Endothelial cell of umbilical vein (primary cell): Measurements from ENCODE around the gene SSC4D. TPM values are rescaled to one million over a fixed set of nuclear protein-coding genes. Genes with fewer than 3 reads are reported as not detected.

Experiments used
- BruUV-seq: library from RNA; stranded (reverse); fragments of 400-500 nt; replicated peaks from 2 replicates; lab custom pipeline; 2021; lab: Mats Ljungman, UMichigan
- CTCF ChIA-PET: fragments of 300-600, 350-600 bp; sonication (Branson Sonifier 250); formaldehyde crosslinking; loops from one replicate; lab custom pipeline; 2021; ENCODE audit warnings: antibody characterized with exemption, inconsistent platforms; lab: Charles Lee
- POLR2A ChIA-PET: fragments of 300-600, 350-600 bp; sonication (Branson Sonifier 250); formaldehyde crosslinking; loops from one replicate; lab custom pipeline; 2021; ENCODE audit warnings: antibody characterized with exemption, inconsistent platforms; lab: Charles Lee
- DNase-seq: peaks from one replicate; pipeline ENCODE4 v3.0.0-alpha.2; 2011; ENCODE audit warnings: low read depth, low spot score
- FAIRE-seq: peaks from 2 replicates; lab custom pipeline; 2011; peaks lifted over from hg19 to GRCh38; lab: Jason Lieb, UNC
- H2AFZ ChIP-seq: 2 replicates; pipeline ENCODE4 v1.6.0; 2012; ENCODE audit warnings: low read depth, low read length, control low read depth, inconsistent platforms
- H3K27ac ChIP-seq: 2 replicates; pipeline ENCODE4 v1.5.1; 2011; ENCODE audit warnings: low read depth, mild to moderate bottlenecking, control low read depth, low read length, moderate library complexity; ENCODE audit not compliant: insufficient read depth
- H3K27me3 ChIP-seq, 2 experiments: 2 replicates each; pipeline versions ENCODE4 v1.6.0 to v1.6.1; 2011; ENCODE audit warnings: low read length in 2 of 2, mixed read lengths in 1 of 2; ENCODE audit not compliant: control insufficient read depth in 2 of 2, insufficient read depth in 2 of 2
- H3K36me3 ChIP-seq, 2 experiments: 2 replicates in 1 of 2; 3 replicates in 1 of 2; pipeline ENCODE4 v1.5.1; 2011; ENCODE audit warnings: low read length in 2 of 2, mild to moderate bottlenecking in 1 of 2, moderate library complexity in 1 of 2; ENCODE audit not compliant: control insufficient read depth in 2 of 2, insufficient read depth in 2 of 2; ENCODE audit errors: extremely low read depth in 1 of 2
- H3K4me1 ChIP-seq: 3 replicates; pipeline ENCODE4 v1.5.1; 2011; ENCODE audit warnings: mild to moderate bottlenecking, low read length; ENCODE audit not compliant: control insufficient read depth, insufficient read depth; ENCODE audit errors: extremely low read depth
- H3K4me2 ChIP-seq: 2 replicates; pipeline ENCODE4 v1.6.1; 2011; ENCODE audit warnings: low read length, control low read depth, mixed read lengths; ENCODE audit not compliant: insufficient read depth
- H3K4me3 ChIP-seq, 3 experiments: fragments of 200-600 bp in 1 of 3; sonication (generic), shearing (Covaris generic) in 1 of 3; replicated peaks in 1 of 3; 2 replicates each; pipeline ENCODE4 v1.5.1; 2011 to 2016; ENCODE audit warnings: control low read depth in 3 of 3, low read length in 3 of 3, mild to moderate bottlenecking in 2 of 3, inconsistent platforms in 1 of 3, low read depth in 1 of 3, moderate library complexity in 1 of 3; ENCODE audit not compliant: insufficient read depth in 1 of 3
- H3K79me2 ChIP-seq: 2 replicates; pipeline ENCODE4 v1.6.0; 2012; ENCODE audit warnings: low read length, inconsistent platforms; ENCODE audit not compliant: control insufficient read depth, insufficient read depth
- H3K9ac ChIP-seq: replicated peaks from 2 replicates; pipeline ENCODE3; 2011; ENCODE audit warnings: low read length, control low read depth; ENCODE audit not compliant: insufficient read depth; ENCODE audit errors: extremely low read depth
- H3K9me1 ChIP-seq: replicated peaks from 3 replicates; pipeline ENCODE4 v1.6.0; 2011; ENCODE audit warnings: mild to moderate bottlenecking, low read length; ENCODE audit not compliant: control insufficient read depth, insufficient read depth; ENCODE audit errors: extremely low read depth
- H3K9me3 ChIP-seq: replicated peaks from 2 replicates; pipeline ENCODE4 v1.5.1; 2012; ENCODE audit warnings: low read length, inconsistent platforms; ENCODE audit not compliant: control insufficient read depth, insufficient read depth
- H4K20me1 ChIP-seq: replicated peaks from 2 replicates; pipeline ENCODE3; 2011; ENCODE audit warnings: mild to moderate bottlenecking, low read length; ENCODE audit not compliant: control insufficient read depth, insufficient read depth; ENCODE audit errors: extremely low read depth
- EZH2 ChIP-seq: IDR thresholded peaks from 2 replicates; pipeline ENCODE4 v1.6.1; 2012; ENCODE audit warnings: borderline replicate concordance, low read depth, mild to moderate bottlenecking, moderate library complexity, low read length, inconsistent platforms; ENCODE audit not compliant: severe bottlenecking
- FOS ChIP-seq: IDR thresholded peaks from 2 replicates; pipeline ENCODE4 v1.6.1; 2011; ENCODE audit warnings: mild to moderate bottlenecking, low read length, moderate library complexity, borderline replicate concordance; ENCODE audit not compliant: insufficient read depth
- GATA2 ChIP-seq: IDR thresholded peaks from 2 replicates; pipeline ENCODE4 v1.7.0; 2011; ENCODE audit warnings: low read depth, mild to moderate bottlenecking, moderate library complexity, mixed read lengths, low read length; ENCODE audit not compliant: insufficient read length, insufficient read depth
- JUN ChIP-seq: IDR thresholded peaks from 2 replicates; pipeline ENCODE4 v1.6.1; 2011; ENCODE audit warnings: borderline replicate concordance, low read depth; ENCODE audit not compliant: insufficient read length, insufficient read depth
- MYC ChIP-seq: IDR thresholded peaks from one replicate; pipeline ENCODE4 v1.6.1; 2011; ENCODE audit warnings: mild to moderate bottlenecking, low read depth, low read length
- POLR2A ChIP-seq: IDR thresholded peaks from 2 replicates; pipeline ENCODE4 v1.6.1; 2012; ENCODE audit warnings: low read depth, mild to moderate bottlenecking, control low read depth, low read length
- POLR2AphosphoS5 ChIP-seq: IDR thresholded peaks from 2 replicates; pipeline ENCODE4 v1.6.1; 2012; ENCODE audit warnings: low read depth, mild to moderate bottlenecking, control low read depth, low read length, moderate library complexity; ENCODE audit not compliant: insufficient read depth
- dilution Hi-C: fragments of 300-500 bp; cut with MboI; formaldehyde crosslinking; loops from one replicate; pipeline ENCODE4 v1.15.0; 2019; ENCODE audit warnings: low sequenced_read_pairs; ENCODE audit not compliant: extremely low pct_ligation_motif_present
- intact Hi-C: fragments of 100-400 bp; cut with micrococcal nuclease; formaldehyde crosslinking; loops from one replicate; pipeline ENCODE4 v1.10.0; 2022
- polyA plus RNA-seq, 4 experiments: library from polyadenylated mRNA; depleted of rRNA in 3 of 4; stranded (reverse) in 3 of 4; unstranded in 1 of 4; fragments of >200 nt; gene quantifications; 2 replicates each; pipeline versions ENCODE4 v1.2.1 to v1.2.3, GENCODE V29; 2011 to 2012; ENCODE audit warnings: missing spikeins in 1 of 4
- total RNA-seq: library from RNA; stranded (reverse); gene quantifications from 2 replicates; pipeline ENCODE4 v1.2.3, GENCODE V29; 2021
- TF ChIP-seq, protein P1 (sequence below), 2 donors: IDR thresholded peaks; 1 replicate in 1 of 2; 2 replicates in 1 of 2; pipeline ENCODE4 v1.5.1; 2011; ENCODE audit warnings: low read length in 2 of 2, mild to moderate bottlenecking in 2 of 2, moderate library complexity in 2 of 2, control low read depth in 1 of 2, inconsistent platforms in 1 of 2, low read depth in 1 of 2; ENCODE audit not compliant: insufficient read depth in 1 of 2; ENCODE audit errors: extremely low read depth in 1 of 2
- TF ChIP-seq, protein P2 (sequence below): IDR thresholded peaks from 2 replicates; pipeline ENCODE4 v1.6.1; 2011; ENCODE audit not compliant: insufficient read depth, insufficient read length

The SSC4D gene
- total and polyA plus RNA-seq, 2 donors (not counting 3 experiments of a cell fraction or from before 2014, with no cell fraction given), result 0.46 to 0.88 TPM

GRCh38 chr7:76375251-76375650, 34.2 kb downstream of the SSC4D start:
- H4K20me1 ChIP-seq, result no peaks in the 10 kb centered on the region
- H3K4me1 ChIP-seq, result peaks cover 15% of the 10 kb centered on the region
- no peaks in the 10 kb centered on the region for H3K27me3 ChIP-seq
- no peaks in the 10 kb centered on the region for H3K9me3 ChIP-seq
- no peak for TF ChIP-seq POLR2AphosphoS5
- TF ChIP-seq POLR2A, result no peak
- TF ChIP-seq MYC, result no peak
- no peak for TF ChIP-seq JUN
- no peak for TF ChIP-seq FOS
- TF ChIP-seq, protein P1, sequence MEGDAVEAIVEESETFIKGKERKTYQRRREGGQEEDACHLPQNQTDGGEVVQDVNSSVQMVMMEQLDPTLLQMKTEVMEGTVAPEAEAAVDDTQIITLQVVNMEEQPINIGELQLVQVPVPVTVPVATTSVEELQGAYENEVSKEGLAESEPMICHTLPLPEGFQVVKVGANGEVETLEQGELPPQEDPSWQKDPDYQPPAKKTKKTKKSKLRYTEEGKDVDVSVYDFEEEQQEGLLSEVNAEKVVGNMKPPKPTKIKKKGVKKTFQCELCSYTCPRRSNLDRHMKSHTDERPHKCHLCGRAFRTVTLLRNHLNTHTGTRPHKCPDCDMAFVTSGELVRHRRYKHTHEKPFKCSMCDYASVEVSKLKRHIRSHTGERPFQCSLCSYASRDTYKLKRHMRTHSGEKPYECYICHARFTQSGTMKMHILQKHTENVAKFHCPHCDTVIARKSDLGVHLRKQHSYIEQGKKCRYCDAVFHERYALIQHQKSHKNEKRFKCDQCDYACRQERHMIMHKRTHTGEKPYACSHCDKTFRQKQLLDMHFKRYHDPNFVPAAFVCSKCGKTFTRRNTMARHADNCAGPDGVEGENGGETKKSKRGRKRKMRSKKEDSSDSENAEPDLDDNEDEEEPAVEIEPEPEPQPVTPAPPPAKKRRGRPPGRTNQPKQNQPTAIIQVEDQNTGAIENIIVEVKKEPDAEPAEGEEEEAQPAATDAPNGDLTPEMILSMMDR (IDR thresholded peaks at IDR 0.05; ENCODE audit: extremely low read depth in 1 of 2, insufficient read depth in 1 of 2, low read depth in 1 of 2, low read length in 2 of 2), result no peak
- TF ChIP-seq, protein P2, sequence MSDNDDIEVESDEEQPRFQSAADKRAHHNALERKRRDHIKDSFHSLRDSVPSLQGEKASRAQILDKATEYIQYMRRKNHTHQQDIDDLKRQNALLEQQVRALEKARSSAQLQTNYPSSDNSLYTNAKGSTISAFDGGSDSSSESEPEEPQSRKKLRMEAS, result no peak
- TF ChIP-seq EZH2, result no peak
- TF ChIP-seq GATA2, result no peak
- FAIRE-seq (no peak), DNase-seq (no peak)
- no peaks in the 10 kb centered on the region for H3K36me3 ChIP-seq
- BruUV-seq, result no TSS peak
- no peak overlapping the region for H3K27ac ChIP-seq
- ChIA-PET CTCF (interaction anchor here (0.9 to 1.3 kb wide), 2 partner anchors 8 to 18 kb away, joined by 3 read pairs; no protein-coding TSS in a partner anchor), POLR2A (interaction anchor here (0.6 kb wide), 1 partner anchor 208 kb away, joined by 3 read pairs; no protein-coding TSS in a partner anchor)
- H3K4me3 ChIP-seq, result no peak overlapping the region
- H3K9ac ChIP-seq, result no peak overlapping the region
- no peak overlapping the region for H3K4me2 ChIP-seq
- dilution Hi-C loops, result no loop called here
- no peak overlapping the region for H2AFZ ChIP-seq
- H3K9me1 ChIP-seq, result no peaks in the 10 kb centered on the region
- intact Hi-C loops, result no loop called here
- no peaks in the 10 kb centered on the region for H3K79me2 ChIP-seq
